GM19023 (cell line): ENCODE measurements around the gene REC114.
"Not testable (repeated sequence)": the region's sequence is repeated elsewhere in the genome, so short reads cannot be mapped to it uniquely, and the experiment has no call there.

Experiments used
- ATAC-seq: cut with Tn5 transposase; IDR thresholded peaks from one replicate; pipeline ENCODE4 v1.9.1; 2021; ENCODE audit warnings: mild to moderate bottlenecking, moderate library complexity; ENCODE audit not compliant: unreplicated experiment

REC114 gene

DNA sequence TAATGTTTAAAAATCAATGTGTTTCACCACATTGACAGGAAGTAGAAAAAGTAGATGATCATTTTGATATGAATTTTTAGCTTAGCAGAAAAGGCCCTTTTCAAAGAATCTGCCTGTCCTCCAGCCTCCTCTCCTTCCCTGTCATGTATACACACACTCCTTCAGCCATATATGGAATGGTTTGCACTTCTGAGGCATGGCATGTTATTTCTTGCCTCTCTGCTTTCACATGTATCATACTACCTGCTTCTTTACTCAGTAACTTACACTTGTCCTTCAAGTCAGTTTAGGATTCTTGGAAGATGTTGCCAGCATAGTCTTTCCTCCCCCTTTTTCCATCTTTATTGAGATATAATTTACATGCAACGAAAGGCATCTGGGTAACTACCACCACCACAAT lies 79.0 kb downstream of the REC114 start:
- no peak for ATAC-seq

DNA sequence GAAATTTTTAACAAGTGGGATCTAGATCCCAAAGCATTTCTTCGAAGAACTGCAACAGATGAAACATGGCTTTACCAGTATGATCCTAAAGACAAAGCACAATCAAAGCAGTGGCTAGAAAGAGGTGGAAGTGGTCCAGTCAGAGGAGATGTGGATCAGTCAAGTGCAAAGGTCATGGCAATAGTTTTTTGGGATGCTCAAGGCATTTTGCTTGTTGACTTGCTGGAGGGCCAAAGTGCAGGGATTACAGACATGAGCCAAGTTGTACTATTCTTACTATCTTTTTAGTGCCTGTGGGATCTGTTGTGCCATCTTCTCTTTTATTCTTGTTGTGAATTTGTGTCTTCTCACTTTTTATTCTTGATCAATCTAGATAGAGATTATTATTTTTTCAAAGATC lies 82.0 kb downstream of the REC114 start:
- no peak for ATAC-seq

- ATAC-seq, result no peak
Measured at GRCh38 chr15:73527598-73527997, 84.6 kb downstream of the REC114 start.

DNA sequence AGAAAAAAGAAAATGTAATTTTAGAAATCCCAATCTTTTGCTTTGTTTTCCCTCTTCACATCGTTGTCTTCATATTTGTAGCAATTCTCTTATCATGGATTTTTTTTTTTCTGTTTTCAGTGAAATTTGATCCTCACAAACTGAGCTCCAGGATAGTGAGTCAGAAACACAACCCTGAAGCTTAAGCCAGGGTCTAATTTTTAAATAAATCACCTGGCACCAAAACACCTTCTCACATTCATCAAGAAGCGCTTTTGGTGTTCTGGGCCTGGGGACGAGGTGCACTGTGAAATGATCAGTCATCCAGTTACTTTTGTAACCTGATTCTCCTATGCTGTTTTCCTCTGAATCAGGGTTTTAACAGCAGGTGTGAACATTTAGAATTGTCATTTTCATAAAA lies 87.7 kb downstream of the REC114 start:
- ATAC-seq, result no peak

- ATAC-seq, result no peak
Measured at GRCh38 chr15:73538123-73538522, 95.2 kb downstream of the REC114 start.

GRCh38 chr15:73538563-73539211 lies 95.7 kb downstream of the REC114 start:
- ATAC-seq, result no peak

DNA sequence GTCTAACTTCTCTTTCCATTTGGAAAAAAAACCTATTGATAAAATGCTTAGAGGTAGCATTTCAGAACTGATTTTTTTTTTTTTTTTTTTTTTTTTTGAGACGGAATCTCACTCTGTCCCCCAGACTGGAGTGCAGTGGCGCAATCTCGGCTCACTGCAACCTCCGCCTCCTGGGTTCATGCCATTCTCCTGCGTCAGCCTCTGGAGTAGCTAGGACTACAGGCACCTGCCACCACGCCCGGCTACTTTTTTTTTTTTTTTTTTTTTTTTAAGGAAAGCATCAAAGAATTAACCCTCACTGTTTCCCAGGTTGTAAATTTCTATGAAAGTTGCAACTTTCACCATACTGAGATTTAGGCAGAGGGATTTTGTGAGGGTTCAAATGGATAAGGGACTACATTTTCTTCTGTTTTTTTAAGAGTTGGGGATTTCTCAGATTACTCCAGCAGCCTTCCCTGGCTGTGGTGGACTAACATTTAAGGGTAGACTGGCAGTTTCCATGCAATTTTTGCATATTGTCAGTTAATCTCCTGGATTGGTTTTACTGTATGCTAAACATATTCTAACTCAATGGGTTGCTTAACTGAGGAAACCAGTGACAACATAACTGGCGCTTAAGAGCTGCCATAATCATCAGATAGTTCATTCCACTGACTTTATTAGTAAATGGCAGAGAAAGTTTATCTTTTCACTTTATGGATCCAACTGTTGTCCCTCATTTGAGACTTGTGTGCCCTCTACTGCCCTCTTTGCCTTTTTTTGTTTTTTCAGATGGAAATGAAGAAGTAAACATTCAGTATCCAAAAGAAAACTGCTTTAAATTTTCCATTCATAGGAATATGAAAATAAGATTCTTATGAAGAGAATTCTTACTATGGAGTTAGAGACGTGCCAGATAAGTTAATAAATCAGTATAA lies 96.5 kb downstream of the REC114 start:
- no peak for ATAC-seq

DNA sequence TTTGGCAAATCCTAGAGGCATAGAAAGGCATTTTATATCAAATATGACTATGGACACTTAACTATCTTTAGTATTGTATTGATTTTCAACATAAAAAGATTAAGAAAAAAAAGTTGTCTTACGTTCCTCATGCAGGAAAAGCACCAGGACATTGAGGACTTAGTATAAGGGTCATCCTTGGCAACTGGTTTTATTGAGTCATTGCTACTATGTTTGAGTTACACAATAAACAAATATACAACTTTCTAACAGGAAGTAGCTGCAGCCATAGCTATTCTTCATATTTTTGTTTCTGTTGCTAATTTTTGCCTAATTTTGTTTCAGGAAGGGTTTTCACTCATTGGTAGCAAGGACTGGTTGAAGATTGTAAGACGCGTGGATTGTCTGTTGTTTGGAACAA lies 97.2 kb downstream of the REC114 start:
- no peak for ATAC-seq

DNA sequence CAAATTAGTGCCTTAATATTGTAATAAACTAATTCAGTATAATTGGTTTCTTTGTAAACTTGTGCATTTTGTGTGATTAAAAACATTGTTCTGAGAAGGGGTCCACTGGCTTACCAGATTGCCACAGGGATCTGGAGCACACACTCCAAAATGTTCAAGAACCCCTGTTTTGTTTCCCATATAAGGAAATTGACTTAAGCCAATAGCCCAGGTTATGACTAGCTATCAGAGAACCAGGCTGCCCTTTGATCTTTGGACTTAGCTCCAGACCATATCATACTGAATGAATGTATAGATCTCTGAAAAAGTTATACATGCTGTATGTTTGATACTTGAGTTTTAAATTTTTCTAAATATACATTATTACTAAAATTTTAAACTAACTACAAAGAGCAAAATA lies 98.5 kb downstream of the REC114 start:
- ATAC-seq, result no peak

DNA sequence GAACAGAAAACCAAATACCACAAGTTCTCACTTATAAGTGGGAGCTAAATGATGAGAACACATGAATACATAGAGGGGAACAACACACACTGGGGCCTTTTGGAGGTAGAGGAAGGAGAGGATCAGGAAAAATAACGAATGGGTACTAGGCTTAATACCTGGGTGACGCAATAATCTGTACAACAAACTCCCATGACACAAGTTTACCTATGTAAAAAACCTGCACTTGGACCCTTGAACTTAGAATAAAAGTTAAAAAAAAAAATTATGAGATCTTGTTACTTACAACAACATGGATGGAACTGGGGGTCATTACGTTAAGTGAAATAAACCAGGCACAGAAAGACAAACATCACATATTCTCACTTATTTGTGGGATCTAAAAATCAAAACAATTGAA lies 106.0 kb downstream of the REC114 start:
- ATAC-seq, result not testable (repeated sequence)

DNA sequence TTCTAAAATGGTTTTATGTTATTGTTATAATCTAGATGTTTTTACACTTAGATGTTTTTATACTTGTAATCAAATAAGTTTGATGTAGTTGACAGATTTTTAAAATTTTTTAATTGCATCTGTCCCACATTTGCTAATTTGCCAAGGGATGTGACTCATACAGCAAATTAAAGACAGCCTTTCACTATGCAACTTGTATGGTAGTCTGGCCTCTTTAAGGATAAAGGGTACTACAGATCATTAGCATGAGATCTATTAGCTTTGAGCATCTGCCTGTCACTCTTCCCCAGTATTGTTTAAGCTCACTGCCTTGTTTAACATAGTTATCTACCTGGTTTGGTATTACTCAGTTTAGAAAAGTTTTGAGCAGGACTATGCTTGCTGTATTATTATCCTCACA lies 107.2 kb downstream of the REC114 start:
- ATAC-seq, result no peak

DNA sequence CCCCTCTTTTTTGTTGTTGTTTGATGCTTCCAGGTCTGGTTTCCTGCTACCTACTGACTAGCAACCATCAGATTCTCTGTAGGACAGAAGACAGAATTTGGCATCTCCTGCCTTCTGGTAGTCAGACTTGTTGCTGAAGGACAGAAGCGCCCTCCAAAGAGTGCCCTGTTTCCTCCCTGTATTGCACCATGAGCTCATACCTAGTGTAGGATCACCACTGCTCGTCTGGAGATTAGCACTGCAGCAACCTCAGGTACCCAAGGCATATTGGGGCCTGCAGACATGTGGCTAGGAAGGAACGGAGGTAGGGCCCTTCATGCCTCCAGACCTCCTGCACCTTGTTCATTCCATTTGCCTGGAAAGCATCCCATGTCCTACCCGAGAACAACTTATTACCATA lies 112.1 kb downstream of the REC114 start:
- no peak for ATAC-seq

- no peak for ATAC-seq
Measured at GRCh38 chr15:73558529-73558928, 115.6 kb downstream of the REC114 start.

DNA sequence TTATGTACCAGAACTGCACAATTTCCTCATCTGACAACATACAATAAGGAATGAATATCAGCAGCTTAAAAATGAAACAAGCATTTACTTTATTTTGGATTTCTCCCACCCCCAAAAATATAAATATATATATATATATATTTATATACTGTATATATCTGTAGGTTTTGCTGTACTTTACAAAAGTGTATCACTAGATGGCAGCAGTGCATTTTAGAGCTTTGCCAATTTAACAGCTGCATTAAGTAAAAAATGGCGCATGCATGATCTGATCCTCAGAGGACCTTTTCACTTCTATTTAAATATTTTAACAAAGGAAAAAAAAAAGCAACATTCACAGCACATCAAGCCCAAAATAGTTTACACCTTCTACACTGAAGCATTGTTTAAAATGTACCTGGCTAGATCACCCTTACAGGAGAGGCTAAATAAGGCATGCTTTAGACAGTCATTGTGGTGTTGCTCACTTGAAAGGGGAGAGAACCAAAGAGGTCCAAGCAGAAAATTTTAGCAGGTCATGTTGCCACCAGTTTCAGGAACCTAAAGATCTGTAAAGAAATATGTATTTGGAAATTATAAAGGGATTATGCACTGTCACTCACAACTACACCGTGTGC lies 117.6 kb downstream of the REC114 start:
- no peak for ATAC-seq

DNA sequence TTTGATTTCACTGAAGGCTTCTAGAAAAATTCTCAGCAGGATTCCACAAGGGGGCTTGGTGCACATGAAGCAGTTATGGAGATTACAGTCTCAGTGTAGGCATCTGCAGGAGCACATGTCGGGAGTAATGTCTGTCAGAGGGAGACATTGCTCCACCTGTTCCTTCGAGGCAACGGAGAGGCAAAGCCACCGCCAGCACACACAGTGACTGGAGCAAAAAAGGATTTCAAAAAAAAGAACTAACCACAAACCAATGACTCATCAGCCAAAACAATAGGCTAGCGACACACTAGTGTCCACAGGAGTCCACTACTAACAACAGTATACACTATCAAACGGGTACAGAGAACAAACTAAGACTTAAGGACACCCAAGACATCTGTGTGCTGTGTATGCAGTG lies 121.3 kb downstream of the REC114 start:
- no peak for ATAC-seq

GRCh38 chr15:73567020-73567419 lies 124.1 kb downstream of the REC114 start:
- no peak for ATAC-seq

GRCh38 chr15:73568564-73569280 lies 125.8 kb downstream of the REC114 start:
- no peak for ATAC-seq

DNA sequence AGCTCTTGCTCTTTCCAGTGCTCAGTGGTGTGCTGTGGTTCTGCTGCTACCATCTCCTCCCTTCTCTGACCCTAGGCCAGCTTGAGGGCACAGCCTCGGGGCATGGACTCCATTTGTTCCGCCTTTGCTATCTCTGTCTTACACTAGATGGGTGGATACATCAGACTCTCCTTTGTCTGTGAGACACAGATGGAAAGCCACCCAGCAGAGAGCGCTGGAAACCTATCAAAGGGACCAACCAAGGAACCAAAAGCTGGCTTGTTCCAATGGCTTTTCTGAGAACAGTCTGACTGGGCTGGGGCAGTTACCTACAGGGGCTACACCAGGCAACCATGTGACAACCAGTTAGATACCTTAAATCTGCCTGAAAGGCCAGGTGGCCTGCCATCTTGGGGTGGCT lies 126.4 kb downstream of the REC114 start:
- ATAC-seq, result no peak

GRCh38 chr15:73570355-73571032 lies 127.5 kb downstream of the REC114 start:
- ATAC-seq, result no peak

DNA sequence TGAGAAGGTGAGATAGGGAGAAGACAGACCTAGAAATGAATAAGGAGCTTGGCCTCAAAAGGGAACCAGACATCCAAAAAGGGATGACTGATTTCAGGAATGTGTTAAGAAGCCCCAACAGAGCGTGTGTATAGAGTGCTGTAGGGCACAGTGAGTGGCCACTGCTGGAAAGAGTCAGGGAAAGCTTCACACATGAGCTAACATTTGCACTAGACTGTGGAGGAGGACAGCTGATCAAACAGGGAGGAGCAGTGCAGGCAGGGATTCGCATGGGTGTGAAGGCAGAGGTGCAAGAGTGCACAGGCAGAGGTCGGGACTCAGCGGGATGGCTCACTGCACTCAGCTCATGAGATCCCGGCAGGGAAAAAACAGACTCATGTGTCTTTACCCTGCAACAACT lies 128.4 kb downstream of the REC114 start:
- no peak for ATAC-seq

DNA sequence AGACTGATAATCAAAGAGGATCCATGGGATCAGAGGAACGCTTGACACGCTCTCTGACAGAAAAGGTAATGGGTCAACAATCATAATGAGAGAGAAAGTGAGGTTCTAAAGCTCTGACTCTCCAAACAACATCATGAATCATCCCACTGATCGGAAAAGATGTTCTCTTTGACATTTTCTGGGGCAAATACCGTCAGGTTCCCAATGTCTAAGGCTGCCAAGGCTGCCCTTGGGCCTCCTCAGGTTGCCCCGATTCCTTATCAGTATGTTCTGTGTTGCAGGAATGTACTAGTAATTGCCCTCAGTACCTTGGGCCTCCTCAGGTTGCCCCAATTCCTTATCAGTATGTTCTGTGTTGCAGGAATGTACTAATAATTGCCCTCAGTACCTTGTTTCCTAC lies 129.3 kb downstream of the REC114 start:
- ATAC-seq, result no peak
